Stromal cell of bone marrow (primary cell): Measurements from ENCODE around the gene KRT72.
A peak's percentile ranks its signal among the peaks of the same experiment; 100 is the strongest.

Experiments
- DNase-seq: peaks from one replicate; pipeline ENCODE4 v3.0.0-alpha.2; 2012; ENCODE audit warnings: low read depth

The KRT72 gene

GRCh38 chr12:52541709-52542108 is 59.6 kb downstream of the KRT72 start:
- DNase-seq: no peak

GRCh38 chr12:52540531-52540930 is 60.7 kb downstream of the KRT72 start:
- no peak for DNase-seq

- DNase-seq: no peak
These were observed 61.5 kb downstream of the KRT72 start for GRCh38 chr12:52539821-52540173.

- peak; percentile 16 for DNase-seq
These were observed 62.0 kb downstream of the KRT72 start for GRCh38 chr12:52539083-52539820.

DNA sequence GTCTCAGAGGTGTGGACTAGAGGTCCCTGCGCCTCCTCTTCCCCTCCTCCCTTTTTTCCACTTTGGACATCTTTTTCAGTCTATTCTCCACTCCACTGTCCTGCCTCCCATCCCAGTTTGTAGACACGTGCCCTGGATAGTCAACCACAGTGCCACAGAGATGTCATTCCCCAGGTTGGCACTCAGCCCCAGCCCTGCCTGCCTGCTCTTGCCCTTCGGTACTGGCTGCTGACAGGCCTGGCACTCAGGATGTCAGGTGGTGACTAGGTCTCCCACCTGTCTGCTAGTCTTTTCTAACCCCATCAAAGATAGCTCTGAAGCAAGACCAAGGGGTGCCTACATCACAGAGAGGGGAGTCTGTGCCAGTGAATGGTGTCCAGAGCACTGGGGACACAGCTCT is 64.2 kb downstream of the KRT72 start:
- DNase-seq: no peak
